Pulmonary artery endothelial cell (primary cell): Measurements from ENCODE around the gene APMAP. TPM values are rescaled to one million over a fixed set of nuclear protein-coding genes. Genes with fewer than 3 reads are reported as not detected.

Experiments
- DNase-seq: peaks from one replicate; pipeline ENCODE4 v3.0.0-alpha.2; 2011; ENCODE audit warnings: low read depth, low spot score
- total RNA-seq: library from RNA; depleted of rRNA; stranded (reverse); fragments of >200 nt; gene quantifications from 2 replicates; pipeline ENCODE4 v1.2.3, GENCODE V29; 2014

APMAP gene, protein sequence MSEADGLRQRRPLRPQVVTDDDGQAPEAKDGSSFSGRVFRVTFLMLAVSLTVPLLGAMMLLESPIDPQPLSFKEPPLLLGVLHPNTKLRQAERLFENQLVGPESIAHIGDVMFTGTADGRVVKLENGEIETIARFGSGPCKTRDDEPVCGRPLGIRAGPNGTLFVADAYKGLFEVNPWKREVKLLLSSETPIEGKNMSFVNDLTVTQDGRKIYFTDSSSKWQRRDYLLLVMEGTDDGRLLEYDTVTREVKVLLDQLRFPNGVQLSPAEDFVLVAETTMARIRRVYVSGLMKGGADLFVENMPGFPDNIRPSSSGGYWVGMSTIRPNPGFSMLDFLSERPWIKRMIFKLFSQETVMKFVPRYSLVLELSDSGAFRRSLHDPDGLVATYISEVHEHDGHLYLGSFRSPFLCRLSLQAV
- total RNA-seq = 134 and 136 TPM in 2 replicates

DNA sequence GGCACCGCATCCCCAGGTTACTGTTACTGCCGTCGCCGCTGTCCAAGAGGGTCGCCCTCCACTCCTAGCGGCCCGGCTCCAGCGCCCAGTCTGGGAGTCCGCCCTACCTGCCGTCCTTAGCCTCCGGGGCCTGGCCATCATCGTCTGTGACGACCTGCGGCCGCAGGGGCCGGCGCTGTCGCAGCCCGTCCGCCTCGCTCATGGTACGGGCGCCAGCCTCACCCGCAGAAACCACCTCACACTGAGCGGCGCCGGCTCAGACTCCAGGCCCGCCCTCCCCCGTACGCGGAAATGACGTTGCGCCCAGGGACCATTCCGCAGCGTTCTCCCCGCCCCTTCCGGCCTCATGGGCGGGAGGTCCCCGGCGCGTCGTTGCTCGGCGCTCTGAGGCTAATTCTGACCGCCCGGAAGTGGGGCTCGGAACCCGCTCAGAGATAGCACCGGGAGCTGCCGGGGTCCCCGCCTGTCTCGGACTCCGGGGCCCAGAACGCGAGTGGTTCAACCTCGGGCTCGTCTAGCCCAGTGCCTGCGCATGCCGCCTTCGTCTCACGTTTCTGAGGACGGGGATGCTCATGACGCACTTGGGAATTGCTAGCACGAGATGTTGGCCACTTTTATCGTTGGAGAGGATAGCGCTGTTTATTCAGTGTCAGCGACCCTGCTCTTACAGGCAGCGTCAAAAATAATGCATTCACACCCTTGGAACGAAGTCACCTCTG lies at the start of gene APMAP:
Gene APMAP (minus strand): TSS at position 265 of the 719 bp plus-strand sequence. CDS start 63 bp downstream, at position 202.
- peak; percentile 49 for DNase-seq

DNA sequence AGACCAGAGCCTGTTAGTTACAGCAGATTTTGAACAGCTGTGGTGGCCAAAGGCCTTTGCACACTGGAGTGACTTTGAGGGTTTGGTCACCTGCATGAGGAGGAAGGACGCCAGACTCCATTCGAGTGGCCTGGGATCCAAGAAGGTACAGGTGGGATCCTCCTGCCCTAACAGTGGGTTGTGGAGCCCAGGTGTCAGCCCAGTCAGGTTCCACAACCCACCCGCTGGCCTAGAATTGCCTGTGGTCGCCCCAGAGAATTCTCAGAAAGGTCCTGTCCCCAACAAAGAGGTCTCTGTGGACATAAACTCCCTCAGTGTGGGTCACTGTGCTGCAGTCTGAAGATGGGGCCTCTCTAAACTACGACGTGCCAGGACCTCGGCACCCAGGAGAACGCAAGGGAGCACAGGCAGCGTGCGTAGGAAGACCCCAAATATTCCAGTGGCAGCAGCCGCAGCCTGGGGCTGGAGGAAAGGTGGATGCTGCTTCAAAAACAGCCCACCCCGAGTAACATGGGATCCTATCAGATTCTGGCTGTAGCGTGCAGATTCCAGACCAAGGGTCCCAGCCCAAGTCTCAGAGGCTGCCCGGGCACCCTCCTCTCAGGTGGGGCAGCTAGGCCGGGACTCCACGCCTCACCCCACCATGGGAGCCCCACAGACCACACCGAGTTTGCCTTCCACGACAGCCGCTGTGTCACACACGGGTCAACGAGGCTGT lies 49.4 kb upstream of the APMAP start:
- no peak for DNase-seq

DNA sequence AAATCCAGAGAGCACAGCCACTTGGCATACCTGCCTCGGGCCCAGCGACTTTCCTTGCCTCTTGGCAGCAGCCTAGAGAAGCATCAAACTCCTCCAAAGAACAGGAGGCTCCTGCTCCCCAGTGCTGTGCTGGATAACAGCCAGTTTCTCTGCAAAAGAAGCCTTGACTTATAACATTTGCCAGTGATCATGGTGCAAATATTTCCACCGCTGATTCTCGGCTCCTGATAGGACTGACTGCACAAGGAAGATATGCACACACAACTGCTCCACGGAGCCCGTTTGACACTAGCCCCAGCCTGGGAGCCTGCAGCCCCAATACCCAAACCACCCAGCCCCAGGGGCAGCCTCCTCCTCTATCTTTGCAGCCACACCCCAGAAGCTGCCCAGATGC lies 47.9 kb upstream of the APMAP start:
- DNase-seq = no peak

DNA sequence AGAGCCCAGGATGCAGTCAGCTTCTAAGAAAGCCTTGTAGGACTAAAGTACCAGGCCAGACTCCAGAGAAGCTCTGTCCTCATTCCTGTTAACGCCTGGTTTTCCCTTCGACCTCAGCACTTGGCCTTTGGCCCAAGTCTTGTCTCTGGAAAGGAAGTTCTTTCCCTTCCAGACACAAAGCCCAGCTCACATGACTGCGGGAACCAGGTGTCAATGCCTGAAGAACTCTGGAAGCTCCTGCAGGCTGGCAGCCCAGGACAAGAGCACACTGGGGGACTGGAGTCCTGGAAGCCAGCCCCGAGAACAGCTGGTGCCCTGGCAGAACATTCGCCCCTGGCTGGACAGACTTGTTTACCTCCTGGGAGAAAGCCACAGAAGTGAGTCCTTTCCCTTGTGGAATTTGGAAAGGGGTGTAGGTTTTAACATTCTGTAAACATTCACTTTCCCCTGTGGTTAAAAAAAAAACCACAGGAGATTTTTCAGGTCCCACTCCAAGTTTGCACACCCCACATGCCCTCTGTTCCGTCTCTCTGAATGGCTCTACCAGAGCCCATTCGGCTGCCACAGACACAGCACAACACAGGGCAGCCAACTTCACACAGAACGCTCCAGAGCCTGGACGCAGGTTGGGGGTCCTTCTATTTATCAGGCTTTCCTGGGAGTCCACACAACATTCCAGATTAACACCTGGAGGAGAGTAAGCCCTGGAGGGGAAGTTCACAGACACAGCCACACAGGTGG lies 47.3 kb upstream of the APMAP start:
- peak; percentile 47 for DNase-seq

DNA sequence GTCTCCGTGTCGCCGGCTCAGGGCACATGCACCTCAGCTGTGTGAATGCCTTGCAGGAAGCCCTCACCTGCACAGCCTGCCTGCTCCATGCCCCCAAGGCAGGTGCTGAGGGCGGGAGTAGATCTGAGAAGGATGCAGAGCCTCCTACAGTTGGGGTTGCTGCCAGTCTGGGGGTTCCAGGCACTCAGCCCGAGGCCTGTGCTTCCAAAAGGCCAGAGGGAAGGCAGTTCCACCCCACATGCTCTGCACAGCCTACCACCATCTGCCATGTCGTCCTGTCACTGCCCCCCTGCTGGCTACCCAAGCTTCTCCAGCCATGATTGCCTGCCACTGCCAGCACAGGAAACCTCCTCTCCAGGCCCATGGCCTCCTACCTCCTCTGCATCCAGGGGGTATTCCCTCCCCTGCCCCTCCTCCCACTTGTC lies 46.1 kb upstream of the APMAP start:
- DNase-seq = no peak

DNA sequence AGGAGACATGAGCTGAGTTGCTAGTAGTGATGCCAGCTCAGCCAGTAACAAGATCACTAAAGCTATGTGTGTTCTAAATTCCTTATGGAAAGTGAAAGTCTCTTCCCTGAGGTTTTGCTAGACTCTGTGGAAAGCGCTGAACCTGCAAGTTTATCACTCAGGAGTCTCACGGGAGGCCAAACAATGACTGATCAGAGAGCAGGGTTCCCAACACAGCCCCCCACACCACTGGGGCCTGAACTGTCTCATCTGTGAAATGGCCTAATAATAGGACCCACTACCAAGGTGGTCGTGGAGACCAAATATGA lies 45.5 kb upstream of the APMAP start:
- DNase-seq = no peak

DNA sequence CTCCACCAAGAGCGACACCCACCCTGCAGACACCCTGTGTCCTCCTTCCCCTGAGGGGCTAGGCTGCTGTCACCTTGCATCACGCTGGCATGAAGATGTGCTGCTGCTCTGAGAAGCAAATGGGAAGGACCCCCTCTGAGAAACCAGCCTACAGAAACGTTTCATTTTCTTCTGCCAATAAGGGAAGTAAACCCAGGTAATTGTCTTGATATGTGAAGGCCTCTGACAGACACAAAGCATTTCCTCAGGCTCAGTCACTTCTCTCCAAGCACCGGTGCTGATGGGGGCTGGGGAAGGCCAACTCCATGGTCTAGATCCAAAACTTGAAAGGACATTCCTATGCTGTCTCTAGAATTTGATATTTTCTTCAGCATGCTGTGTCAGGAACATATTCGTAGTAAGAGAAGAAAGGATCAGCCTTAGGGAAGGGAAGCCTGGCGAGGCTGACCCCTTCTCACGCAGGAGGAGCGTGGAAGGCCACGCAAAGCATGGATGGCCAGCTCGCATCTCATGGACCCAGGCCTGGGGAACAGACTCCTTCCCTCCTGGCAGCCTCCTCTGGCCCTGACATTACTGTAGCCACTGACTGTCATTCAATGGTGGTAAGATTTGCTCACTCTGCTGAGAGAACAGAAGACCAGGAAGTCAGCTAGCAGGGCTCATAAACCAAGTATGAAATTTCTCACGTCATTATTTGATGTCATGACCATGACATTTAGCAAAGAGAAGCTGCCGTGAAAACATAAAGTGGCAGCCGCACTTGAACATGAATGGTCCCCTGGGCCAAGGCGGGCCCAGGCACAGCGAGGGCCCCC lies 44.9 kb upstream of the APMAP start:
- no peak for DNase-seq

DNA sequence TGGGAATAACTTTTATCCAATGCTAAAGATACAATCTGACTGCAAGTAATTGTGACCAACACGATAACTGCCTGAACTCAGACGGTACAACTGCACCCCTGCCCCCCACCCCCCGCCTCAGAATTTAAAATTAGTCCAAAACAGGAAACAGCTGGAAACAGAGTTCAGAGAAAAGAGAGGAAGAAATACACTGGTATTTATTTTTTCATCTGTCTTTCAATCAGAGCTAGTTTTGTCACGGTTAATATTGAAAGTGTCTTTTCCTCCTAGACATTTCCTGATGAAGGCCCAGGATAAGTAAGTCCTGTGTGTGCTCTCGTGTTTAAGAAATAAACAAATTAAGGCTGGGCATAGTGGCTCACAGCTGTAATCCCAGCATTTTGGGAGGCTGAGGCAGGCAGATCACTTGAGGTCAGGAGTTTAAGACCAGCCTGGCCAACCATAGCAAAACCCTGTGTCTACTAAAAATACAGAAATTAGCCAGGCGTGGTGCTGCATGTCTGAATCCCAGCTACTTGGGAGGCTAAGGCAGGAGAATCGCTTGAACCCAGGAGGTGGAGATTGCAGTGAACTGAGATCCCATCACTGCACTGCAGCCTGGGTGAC lies 43.9 kb upstream of the APMAP start:
- DNase-seq = no peak

DNA sequence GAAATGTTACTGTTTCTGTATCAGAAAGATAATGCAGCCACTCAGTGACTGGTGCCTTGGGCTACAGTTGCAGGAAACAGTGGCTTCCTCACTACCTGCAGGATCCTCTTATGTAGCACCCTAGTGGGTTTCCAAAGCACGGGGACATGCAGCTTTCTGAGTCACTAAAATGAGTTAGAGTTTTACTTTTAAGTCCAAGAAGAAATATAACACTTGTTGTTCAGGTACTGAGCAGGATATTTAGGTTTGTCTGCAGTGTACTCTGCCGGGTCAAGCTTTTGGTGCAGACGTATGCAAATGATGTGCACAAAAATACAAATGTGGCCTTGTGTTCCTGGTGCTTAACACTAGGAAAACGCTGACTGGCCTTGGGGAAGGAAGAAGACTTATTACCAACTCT lies 43.4 kb upstream of the APMAP start:
- no peak for DNase-seq

DNA sequence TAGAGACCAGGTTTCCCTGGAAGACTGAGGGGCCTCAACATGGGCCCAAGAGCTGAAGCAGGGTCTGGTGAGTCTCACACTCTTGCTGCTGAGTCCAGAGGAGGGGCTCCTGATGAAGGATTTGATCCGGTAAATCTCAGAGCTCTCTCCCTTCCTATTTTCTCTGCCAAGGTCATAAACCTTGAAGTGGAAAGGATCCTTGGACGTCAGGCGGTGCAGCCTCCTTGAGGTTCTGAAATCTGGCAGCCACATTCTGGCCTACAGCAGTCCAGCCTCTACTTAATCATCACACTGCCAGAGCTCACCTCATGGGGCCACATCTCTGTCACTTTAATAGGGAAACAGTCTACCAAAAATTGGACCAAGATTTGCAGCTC lies 41.4 kb upstream of the APMAP start:
- DNase-seq = no peak

DNA sequence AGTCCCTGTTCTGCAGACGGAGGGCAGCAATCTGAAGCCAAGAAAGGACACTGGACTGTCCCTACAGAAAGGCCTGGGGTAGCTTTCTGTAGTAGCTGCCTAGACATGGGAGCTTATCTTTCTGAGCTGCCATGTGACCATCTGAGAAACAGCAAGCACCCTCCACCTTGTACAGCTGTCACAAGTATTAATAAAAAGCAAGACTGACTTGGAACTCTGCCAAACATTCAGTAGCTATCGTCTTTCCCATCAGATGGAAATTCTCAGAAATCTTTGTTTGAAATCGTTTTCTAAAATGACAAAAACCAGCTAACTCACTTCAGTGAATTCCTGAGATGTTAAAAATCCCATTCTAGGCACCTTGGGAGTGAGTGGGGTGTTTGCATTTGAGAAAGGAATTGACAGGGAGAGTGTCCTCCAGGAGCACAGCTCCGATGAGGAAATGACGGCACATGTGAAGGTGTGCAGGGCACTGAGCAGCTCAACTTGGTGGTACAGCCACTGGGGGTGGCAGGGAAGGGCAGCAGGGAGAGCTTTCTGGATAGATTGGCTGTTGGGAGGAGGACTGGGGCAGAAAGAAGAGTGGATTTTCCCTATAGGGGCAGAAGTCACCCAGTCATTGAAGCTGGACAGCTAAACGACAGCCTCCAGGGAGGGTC lies 40.8 kb upstream of the APMAP start:
- DNase-seq = no peak

DNA sequence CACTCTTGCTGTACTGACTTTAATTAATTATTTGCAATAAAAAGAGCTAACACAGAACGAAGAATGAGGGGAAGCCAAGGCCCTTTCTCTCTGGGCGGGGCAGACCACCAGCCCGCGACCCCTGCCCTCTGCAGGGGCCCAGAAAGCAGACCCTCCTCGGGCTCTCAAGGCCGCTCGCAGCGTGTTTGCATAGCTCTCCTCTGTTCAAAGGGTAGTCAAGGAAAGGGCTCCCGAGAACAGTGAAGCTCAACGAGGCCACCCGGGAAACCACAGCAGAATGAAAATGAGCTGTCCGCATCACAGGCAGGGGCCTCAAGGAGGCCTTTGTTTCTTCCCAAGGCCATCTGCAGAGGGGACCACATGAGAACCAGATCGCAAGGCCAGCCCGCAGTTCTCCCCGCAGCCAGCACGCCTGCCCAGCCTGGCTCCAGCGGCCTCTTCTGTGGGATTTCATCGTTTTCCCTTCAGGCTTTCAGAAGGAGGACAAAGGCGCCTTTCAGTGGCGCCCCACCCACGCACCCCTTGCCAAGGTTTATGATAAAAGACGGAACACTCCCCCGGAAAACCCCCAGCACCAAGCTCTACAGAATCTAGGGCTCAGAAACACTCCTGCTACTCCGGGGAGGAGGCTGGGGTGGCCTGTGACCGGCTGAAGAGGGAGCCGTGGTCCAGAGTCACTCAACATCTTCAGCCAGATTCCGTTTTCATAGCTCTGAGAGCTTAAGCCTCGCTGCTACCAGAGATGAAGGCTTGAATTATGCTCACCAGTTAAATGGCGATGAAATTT lies 40.1 kb upstream of the APMAP start:
- no peak for DNase-seq

DNA sequence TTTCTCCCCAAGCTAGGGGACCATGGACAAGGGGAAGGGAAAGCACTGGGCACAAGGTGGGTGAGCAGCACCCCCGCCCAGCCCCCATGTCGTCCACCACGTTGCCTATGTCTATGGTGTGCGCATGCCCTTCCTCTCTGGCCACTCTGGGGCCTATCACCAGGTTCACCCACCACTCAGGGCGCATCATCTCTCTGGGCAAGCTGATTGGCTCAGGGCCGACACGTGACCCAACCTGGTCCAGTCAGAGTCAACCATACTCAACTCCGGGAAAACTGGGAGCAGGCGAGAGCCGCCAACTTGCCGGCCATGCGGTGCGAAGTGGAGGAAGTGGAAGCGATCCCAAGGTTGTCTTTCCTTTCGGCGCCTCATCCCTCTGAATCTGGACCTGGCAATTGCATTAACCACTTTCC lies 39.5 kb upstream of the APMAP start:
- no peak for DNase-seq

DNA sequence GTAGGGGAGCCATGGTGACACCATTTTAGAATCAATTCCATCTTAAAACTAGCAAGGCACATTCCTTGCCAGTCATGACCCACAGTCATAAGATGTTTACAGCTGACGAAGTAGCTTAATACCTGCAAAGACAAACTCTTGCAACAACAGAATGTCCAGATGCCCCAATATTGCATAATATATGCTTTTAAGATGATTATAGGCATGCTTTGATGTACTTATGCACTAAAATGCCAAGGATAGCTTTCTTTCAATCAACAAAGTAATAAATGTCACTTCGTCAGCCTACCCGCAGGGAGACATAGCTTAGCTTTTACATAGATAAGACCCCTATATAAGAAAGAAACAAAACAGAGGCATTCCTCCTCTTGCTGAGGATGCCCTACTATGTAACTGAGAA lies 38.7 kb upstream of the APMAP start:
- no peak for DNase-seq

DNA sequence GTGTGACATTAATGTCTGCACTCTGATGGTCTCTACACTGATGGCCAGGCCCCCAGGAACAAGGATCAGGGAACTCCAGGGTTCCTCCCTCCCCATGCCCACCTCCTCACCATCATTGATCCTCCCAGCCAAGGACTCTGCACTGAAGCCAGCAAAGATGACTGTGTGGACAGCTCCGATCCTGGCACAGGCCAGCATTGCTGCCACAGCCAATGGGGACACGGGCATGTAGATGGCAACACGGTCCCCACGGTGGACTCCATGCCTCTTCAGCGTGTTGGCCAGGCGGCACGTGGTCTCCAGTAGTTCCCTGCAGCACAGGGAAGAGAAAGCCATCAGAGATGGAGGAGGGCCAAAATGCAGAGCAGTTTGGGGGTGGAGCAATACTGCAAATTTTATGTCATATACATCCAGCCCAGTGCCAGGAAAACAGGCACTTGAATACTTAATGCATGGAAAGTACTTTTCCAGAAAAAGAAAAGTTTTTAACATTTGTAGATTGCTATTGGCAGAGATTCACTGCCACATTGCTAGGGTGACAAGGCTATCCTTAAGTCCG lies 38.2 kb upstream of the APMAP start:
- no peak for DNase-seq

DNA sequence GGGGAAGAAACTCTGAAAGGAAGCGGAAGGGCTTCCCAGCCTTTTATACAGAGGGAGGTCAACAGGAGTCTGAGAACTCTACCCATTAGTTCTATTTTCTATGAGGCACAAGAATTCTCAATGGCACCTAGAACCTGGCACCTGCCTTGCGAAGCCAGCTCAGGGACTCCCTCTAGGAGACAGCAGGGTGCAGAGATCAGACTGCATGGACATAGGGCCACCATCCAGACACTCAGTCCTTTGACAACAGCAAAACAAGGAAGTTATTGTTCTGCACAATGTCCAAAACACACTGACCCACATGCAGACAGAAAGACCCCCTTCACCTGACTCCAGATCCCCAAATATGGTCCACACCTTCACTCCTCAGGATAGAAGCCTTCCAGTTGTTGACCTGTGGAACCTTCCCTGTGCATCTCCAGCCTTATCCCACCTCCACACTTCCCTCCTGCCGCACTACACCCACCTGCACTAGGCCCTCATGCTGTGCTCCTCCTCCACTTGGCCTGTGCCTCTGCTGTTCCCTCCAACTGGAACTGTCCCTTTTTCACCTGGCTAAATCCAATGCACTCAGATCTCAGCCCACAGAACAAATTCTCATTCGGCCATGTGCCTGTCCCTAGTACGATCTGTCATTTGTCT lies 37.6 kb upstream of the APMAP start:
- DNase-seq = no peak

DNA sequence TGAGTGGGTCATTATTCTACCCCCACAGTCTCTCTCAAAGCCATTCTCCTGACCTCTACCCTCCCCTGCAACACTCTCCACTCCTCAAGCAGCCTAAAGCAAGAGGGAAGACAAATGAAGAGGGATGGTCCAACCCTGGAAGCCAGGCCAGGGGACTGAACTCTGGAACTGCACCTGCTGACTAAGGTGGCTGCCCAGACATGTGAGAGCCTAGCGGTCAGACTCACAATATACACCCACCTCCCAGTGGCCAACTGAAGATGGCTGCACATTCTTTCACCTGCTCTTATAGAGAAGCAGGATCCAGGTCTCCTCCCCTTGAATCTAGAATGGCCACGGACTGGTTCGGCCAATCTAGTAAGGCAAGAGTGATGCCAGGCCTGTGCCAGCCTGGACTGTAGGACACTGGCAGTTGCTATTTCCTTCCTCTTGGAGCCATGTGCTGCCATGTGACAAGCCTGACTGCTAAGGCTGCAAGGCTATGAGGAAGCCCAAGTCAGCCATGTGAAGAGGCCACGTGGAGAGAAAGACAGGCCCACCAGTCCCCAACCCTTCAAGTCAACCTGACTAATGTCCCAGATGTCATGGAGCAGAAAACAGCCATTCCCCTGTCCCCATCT lies 33.5 kb upstream of the APMAP start:
- DNase-seq = no peak
